ENCODE data around the gene MOSPD3. TPM values are rescaled to one million over a fixed set of nuclear protein-coding genes. Genes with fewer than 3 reads are reported as not detected.

The MOSPD3 gene
- total RNA-seq, 4 donors from 2014 or later: 18.0 to 35.5 (median 28.5) TPM

DNA sequence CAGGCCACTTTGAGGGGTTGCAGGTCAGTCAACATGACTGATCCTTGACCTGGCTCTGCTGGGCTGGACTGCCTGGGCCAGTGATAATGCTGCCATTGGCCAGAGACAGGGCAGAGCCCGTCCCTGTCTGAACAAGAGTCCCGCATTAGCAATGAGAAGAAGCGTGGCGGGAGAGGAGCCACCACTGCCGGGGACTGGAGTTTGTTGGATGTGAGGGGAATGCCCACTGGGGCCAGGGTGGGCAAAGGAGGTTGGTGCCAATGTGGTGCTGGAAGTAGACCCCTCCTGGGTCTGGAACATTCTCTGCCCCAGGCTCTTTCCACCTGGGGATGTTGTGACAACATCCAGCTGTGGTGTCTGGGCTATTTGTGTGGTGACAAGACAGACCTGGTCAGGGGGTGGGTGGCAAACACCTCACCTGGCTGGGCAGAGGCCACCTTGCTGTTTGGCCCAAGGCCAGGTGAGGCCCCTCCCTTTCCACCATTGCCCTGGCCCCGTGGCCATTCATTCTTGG is 46.3 kb upstream of the MOSPD3 start:
- TF ChIP-seq POLR2A (IDR thresholded peaks at IDR 0.05): no peak
- TF ChIP-seq, protein P1, sequence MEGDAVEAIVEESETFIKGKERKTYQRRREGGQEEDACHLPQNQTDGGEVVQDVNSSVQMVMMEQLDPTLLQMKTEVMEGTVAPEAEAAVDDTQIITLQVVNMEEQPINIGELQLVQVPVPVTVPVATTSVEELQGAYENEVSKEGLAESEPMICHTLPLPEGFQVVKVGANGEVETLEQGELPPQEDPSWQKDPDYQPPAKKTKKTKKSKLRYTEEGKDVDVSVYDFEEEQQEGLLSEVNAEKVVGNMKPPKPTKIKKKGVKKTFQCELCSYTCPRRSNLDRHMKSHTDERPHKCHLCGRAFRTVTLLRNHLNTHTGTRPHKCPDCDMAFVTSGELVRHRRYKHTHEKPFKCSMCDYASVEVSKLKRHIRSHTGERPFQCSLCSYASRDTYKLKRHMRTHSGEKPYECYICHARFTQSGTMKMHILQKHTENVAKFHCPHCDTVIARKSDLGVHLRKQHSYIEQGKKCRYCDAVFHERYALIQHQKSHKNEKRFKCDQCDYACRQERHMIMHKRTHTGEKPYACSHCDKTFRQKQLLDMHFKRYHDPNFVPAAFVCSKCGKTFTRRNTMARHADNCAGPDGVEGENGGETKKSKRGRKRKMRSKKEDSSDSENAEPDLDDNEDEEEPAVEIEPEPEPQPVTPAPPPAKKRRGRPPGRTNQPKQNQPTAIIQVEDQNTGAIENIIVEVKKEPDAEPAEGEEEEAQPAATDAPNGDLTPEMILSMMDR (IDR thresholded peaks at IDR 0.05): no peak
- no peak for TF ChIP-seq POLR2AphosphoS5 (IDR thresholded peaks at IDR 0.05)
- no peak for TF ChIP-seq EP300 (IDR thresholded peaks at IDR 0.05)
- Histone ChIP-seq H3K4me1 (peaks cover 16% of the 10 kb centered on the region), H3K4me3 (no peak overlapping the region), H3K36me3 (peaks cover 20% of the 10 kb centered on the region), H3K9me3 (no peaks in the 10 kb centered on the region), H3K27me3 (no peaks in the 10 kb centered on the region), H3K27ac (no peak overlapping the region)
- DNase-seq (ENCODE audit: low spot score in 2 of 2): no peak
- WGBS: 94% methylated on average over 6 of the region's 6 CpGs

DNA sequence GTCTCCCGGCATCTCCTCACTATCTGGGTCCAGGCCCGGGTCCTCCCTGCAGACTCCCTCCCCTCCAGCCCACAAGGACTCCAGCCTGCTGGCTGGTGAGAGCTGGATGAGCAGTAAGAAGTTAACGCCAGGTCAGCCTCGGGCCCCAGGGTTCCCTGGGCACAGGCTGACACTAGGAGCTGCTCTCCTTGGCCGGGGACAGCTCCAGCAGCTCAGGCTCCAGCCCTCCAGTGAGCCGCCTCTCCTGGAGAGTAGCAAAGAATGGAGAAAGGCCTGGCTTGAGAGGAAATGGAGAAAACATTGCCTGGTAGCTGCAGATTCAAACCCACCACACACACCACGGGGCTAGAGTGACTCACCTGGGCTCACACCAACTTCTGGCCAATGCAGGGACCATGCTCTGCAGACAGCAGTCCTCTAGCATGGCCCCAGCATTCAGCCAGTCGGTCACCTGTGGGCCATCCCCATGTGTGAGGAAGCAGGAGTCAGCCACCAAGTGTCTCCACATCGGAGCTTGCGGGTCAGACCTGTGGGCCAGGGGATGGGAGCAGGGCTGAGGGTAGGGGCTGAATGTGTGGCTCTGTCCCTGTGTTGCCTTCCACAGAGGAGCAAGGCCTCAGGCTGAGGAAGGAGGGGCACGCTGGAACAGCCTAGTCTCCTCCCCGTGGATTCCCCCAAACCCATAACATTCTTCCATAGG is 45.2 kb upstream of the MOSPD3 start:
- Histone ChIP-seq H3K4me1 (peaks cover 16% of the 10 kb centered on the region), H3K36me3 (peaks cover 12% of the 10 kb centered on the region), H3K27me3 (no peaks in the 10 kb centered on the region), H3K9me3 (no peaks in the 10 kb centered on the region), H3K4me3 (no peak overlapping the region), H3K27ac (no peak overlapping the region)
- TF ChIP-seq, protein P1 (IDR thresholded peaks at IDR 0.05): no peak
- TF ChIP-seq POLR2AphosphoS5 (IDR thresholded peaks at IDR 0.05): no peak
- TF ChIP-seq POLR2A (IDR thresholded peaks at IDR 0.05): no peak
- TF ChIP-seq EP300 (IDR thresholded peaks at IDR 0.05): no peak
- no peak for DNase-seq (ENCODE audit: low spot score in 2 of 2)
- WGBS: 74% methylated on average over 10 of the region's 12 CpGs

DNA sequence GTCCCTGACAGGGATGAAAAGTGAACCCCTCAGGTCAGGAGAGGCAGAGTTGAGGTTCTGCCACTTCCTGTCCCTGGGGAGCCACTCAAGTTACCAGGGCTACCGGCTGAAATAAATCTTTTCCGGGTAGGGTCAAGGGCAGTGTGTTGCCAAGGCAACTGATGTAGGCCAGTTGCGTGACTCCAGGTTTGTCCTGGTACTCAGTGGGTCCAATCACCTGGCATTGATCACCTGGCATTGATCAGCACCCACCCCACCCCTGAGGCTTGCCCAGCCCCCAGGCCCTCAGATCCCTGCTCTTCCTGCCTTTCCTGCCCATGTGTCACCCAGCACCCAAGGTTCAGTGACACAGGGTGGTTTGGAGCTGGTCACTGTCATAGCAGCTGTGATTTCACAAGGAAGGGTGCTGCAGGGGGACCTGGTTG is 44.6 kb upstream of the MOSPD3 start:
- Histone ChIP-seq H3K9me3 (no peaks in the 10 kb centered on the region), H3K36me3 (peaks cover 6% of the 10 kb centered on the region), H3K27me3 (no peaks in the 10 kb centered on the region), H3K4me3 (no peak overlapping the region), H3K4me1 (peaks cover 16% of the 10 kb centered on the region), H3K27ac (no peak overlapping the region)
- TF ChIP-seq EP300 (IDR thresholded peaks at IDR 0.05): no peak
- no peak for TF ChIP-seq POLR2A (IDR thresholded peaks at IDR 0.05)
- TF ChIP-seq POLR2AphosphoS5 (IDR thresholded peaks at IDR 0.05): no peak
- 37% methylated on average over 3 of the region's 3 CpGs for WGBS
- DNase-seq (ENCODE audit: low spot score in 2 of 2): no peak

DNA sequence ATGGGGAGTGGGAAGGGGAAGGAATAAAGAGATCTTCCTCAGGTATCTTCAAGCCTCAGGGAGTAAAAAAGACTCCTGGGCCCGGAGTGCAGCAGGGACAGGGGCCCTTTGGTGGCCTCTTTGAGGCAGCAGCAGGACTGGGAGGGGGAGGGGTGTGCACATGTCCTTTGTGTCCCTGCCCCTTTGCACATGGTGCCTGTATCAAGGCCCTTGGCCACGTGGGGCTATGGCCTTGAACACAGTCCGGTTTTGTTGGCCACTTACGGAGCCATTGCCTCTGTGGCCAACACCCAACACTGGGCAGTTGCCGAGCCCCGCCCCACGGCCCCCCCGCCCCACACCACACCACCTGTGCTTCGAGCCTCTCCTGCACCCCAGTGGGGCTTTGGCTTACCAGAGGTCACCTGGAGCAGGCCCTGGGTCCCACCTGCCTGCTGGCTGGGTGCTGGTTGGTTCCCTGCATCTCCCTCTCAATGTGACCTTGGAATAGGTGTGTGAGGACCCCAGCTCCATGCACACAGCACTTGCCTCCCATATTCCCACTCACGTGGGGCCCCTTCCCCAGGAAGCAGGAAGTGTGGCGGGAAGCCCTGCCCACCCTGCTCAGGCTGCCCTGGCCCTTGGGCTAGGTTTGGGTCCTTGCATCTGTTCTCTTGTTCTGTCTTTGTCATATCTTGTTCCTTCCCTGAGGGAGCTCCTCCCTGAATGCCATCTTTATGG is 44.0 kb upstream of the MOSPD3 start:
- no peaks in the 10 kb centered on the region for H3K27me3 ChIP-seq
- H3K4me3 ChIP-seq: no peak overlapping the region
- no peak for DNase-seq (ENCODE audit: low spot score in 2 of 2)
- no peaks in the 10 kb centered on the region for H3K9me3 ChIP-seq
- H3K4me1 ChIP-seq: peaks cover 16% of the 10 kb centered on the region
- 64% methylated on average over 3 of the region's 11 CpGs for WGBS
- peaks cover under 1% of the 10 kb centered on the region for H3K36me3 ChIP-seq
- H3K27ac ChIP-seq: no peak overlapping the region
- TF ChIP-seq POLR2A (IDR thresholded peaks at IDR 0.05) (no peak), POLR2AphosphoS5 (IDR thresholded peaks at IDR 0.05) (no peak)
- TF ChIP-seq, protein P1 (IDR thresholded peaks at IDR 0.05): no peak

DNA sequence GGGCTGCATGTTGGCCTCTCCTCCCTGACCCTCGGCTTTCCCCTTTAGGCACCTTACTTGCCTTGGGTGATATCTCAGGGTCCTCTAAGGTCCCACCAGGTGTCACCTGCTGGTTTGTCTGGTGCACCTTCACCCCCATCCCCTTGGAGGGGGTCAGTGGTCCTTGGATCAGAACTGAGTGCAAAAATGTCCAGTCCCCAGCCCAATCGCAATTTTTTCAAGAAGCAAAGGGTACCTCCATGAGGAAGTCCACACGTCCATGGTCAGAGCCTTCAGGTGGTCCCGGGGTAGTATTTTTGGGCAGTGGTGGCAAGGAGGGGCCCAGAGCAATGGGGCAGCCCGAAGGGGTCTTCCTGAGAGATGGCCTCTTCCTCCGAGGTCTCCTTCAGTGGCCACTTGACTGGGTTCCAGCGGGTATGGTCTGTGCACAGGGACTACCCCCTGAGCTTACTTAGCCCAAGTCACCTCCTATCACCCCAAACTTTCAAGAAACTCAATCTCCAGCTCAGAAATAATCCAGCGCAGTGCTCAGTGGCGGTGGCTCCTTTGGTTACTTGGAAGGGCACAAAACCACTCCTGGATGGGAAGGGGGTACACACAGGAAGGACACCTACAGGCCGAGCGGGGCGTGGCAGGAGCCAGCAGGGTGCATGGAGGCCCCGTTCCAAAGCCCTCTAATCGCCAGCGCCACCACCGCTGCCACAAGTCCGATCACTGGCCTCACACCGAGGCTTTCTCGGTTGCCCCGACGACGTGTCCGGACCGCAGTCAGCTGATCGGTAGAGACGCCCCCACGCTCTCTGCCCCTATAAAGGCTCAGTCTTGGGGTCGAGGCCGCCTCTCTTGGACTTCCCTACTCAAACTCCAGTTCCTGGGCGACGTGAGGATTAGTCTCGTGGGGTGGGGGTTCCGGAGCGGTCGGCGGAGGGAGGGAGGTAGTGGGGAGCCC is 43.2 kb upstream of the MOSPD3 start:
- H3K9me3 ChIP-seq: no peaks in the 10 kb centered on the region
- peak overlapping the region; percentile 45 for H3K4me3 ChIP-seq
- H3K4me1 ChIP-seq: peaks cover 16% of the 10 kb centered on the region
- H3K27me3 ChIP-seq: no peaks in the 10 kb centered on the region
- WGBS: 25% methylated on average over 24 of the region's 36 CpGs
- peak overlapping the region; percentile 0 for H3K27ac ChIP-seq
- TF ChIP-seq EP300 (IDR thresholded peaks at IDR 0.05): no peak
- TF ChIP-seq, protein P1 (IDR thresholded peaks at IDR 0.05): peak in 1 of 2 donors; percentile 12
- peak in 1 of 3 donors; percentile 4 for TF ChIP-seq POLR2AphosphoS5 (IDR thresholded peaks at IDR 0.05)
- peaks cover 5% of the 10 kb centered on the region for H3K36me3 ChIP-seq
- no peak for DNase-seq (ENCODE audit: low spot score in 2 of 2)
